H1 (cell line): ENCODE data around the gene RNF146. TPM values are rescaled to one million over a fixed set of nuclear protein-coding genes. Genes with fewer than 3 reads are reported as not detected.

ENCODE experiments used
- EGR1 ChIP-seq: IDR thresholded peaks from 2 replicates; pipeline ENCODE4 v1.6.1; 2011; ENCODE audit warnings: low read depth, low read length, borderline replicate concordance
- PHF8 ChIP-seq: fragments of 200-600 bp; sonication (generic); conservative IDR thresholded peaks from 2 replicates; pipeline ENCODE4 v1.7.1; 2012; ENCODE audit warnings: low read depth, mild to moderate bottlenecking, inconsistent platforms, low read length, moderate library complexity
- SP2 ChIP-seq: IDR thresholded peaks from 2 replicates; pipeline ENCODE4 v1.6.1; 2012; ENCODE audit warnings: mild to moderate bottlenecking, low read length, inconsistent platforms
- SUZ12 ChIP-seq: fragments of 200-600 bp; sonication (generic); IDR thresholded peaks from 2 replicates; pipeline ENCODE4 v1.6.1; 2012; ENCODE audit warnings: mild to moderate bottlenecking, inconsistent platforms, low read length, moderate library complexity, mixed read lengths
- polyA plus RNA-seq, 7 experiments: library from polyadenylated mRNA; depleted of rRNA in 3 of 7; stranded (reverse) in 5 of 7; unstranded in 2 of 7; fragments of >200 nt in 5 of 7; fragments of 200-250 nt in 2 of 7; gene quantifications; 1 replicate in 5 of 7; 2 replicates in 1 of 7; 4 replicates in 1 of 7; pipeline versions ENCODE4 v1.2.1 to v1.2.3, GENCODE V29; 2011 to 2013; ENCODE audit warnings: missing spikeins in 2 of 7, mixed read lengths in 2 of 7
- total RNA-seq: library from RNA; stranded (reverse); fragmentation: NEBNext Ultra II Directional; extraction: Animal tissue kit (Norgen Biotek cat#: 25700); gene quantifications from 2 replicates; pipeline ENCODE4 v1.2.1, GENCODE V29; 2021
- TF ChIP-seq, protein P1 (sequence below): IDR thresholded peaks from 2 replicates; pipeline ENCODE4 v1.6.1; 2011; ENCODE audit warnings: low read depth, mild to moderate bottlenecking, low read length; ENCODE audit not compliant: insufficient read depth

The RNF146 gene
- total and polyA plus RNA-seq, 2 of the 8 experiments (the other 6 are each of a cell fraction or from before 2014, with no cell fraction given) = 16.1 to 30.8 TPM

DNA sequence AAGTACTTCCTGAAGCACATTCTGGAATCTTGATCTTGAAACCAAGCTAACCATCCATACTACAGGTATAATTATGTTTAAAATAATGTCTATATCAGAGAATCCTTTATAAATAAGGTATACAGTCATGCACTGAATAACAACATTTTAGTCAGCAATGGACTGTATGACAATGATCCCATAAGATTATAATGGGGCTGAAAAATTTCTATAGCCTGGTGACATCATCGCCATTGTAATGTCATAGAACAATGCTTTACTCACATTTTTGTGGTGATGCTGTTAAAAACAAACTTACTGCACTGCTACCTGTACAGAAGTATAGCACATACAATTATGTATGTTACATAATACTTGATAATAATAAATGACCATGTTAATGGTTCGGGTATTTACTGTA is 31.8 kb downstream of the RNF146 start (continued):
- TF ChIP-seq EGR1 = no peak
- TF ChIP-seq SUZ12 = no peak
- TF ChIP-seq, protein P1, sequence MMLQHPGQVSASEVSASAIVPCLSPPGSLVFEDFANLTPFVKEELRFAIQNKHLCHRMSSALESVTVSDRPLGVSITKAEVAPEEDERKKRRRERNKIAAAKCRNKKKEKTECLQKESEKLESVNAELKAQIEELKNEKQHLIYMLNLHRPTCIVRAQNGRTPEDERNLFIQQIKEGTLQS = no peak
- TF ChIP-seq PHF8 = no peak
- TF ChIP-seq SP2 = no peak
